GM20000 (cell line): ENCODE results near the gene CFAP46.
"Not testable (repeated sequence)": the region's sequence is repeated elsewhere in the genome, so short reads cannot be mapped to it uniquely, and the experiment has no call there.

Experiments used
- DNase-seq: peaks from one replicate; pipeline ENCODE4 v3.0.0; 2012; ENCODE audit warnings: low spot score
- TF ChIP-seq, protein P1 (sequence below): IDR thresholded peaks from 2 replicates; pipeline ENCODE4 v1.5.1; 2012; ENCODE audit warnings: mild to moderate bottlenecking, control low read depth; ENCODE audit errors: extremely low read depth, missing control alignments

Gene CFAP46

DNA sequence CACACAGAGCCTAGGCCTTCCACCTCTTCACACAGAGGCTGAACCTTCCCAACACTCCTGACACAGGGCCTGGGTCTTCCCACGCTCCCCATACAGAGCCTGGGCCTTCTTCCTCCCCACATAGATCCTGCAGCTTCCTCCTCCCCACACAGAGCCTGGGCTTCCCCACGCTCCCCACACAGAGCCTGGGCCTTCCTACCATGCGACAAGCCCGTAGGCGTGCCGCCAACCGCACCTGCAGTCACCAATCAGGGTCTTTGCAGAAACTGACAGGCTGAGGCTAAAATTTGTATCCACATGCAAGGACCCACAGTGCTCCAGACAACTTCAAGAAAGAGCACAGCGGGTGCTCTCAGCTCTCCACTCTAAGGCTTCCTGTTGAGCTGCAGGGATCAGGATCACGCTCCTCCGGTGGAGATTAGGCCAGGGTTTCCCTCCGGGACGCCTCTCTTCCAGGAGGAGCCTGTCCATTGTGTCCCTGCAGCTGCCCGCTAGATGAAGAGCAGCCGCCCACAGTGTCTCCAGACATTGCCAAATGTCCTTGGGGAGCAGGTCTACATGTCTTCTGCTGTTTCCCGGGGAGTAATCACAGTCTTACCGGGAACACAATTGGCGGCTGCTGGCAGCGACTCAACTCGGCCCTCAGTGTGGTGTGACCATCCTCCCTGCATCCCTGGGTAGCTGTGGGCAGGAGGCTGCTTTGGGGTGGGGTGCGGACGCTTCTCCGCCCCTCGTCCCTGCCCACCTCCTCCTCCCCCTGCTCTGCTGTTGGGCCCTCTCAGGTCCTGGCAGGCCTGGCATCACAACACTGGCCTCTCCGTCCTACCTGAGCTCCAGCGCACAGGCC lies 9.7 kb downstream of the CFAP46 start:
- DNase-seq = no peak
- TF ChIP-seq, protein P1, sequence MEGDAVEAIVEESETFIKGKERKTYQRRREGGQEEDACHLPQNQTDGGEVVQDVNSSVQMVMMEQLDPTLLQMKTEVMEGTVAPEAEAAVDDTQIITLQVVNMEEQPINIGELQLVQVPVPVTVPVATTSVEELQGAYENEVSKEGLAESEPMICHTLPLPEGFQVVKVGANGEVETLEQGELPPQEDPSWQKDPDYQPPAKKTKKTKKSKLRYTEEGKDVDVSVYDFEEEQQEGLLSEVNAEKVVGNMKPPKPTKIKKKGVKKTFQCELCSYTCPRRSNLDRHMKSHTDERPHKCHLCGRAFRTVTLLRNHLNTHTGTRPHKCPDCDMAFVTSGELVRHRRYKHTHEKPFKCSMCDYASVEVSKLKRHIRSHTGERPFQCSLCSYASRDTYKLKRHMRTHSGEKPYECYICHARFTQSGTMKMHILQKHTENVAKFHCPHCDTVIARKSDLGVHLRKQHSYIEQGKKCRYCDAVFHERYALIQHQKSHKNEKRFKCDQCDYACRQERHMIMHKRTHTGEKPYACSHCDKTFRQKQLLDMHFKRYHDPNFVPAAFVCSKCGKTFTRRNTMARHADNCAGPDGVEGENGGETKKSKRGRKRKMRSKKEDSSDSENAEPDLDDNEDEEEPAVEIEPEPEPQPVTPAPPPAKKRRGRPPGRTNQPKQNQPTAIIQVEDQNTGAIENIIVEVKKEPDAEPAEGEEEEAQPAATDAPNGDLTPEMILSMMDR = no peak

- DNase-seq = peak; percentile 28
Observed at GRCh38 chr10:132931258-132932250, 10.8 kb downstream of the CFAP46 start.

DNA sequence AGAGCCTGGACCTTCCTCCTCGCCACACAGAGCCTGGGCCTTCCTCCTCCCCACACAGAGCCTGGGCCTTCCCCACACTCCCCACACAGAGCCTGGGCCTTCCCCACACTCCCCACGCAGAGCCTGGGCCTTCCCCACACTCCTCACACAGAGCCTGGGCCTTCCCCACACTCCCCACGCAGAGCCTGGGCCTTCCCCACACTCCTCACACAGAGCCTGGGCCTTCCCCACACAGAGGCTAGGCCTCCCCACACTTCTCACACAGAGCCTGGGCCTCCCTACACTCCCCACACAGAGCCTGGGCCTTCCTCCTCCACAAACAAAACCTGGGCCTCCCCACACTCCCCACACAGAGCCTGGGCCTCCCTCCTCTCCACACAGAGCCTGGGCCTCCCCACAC lies 11.7 kb downstream of the CFAP46 start:
- DNase-seq = not testable (repeated sequence)

DNA sequence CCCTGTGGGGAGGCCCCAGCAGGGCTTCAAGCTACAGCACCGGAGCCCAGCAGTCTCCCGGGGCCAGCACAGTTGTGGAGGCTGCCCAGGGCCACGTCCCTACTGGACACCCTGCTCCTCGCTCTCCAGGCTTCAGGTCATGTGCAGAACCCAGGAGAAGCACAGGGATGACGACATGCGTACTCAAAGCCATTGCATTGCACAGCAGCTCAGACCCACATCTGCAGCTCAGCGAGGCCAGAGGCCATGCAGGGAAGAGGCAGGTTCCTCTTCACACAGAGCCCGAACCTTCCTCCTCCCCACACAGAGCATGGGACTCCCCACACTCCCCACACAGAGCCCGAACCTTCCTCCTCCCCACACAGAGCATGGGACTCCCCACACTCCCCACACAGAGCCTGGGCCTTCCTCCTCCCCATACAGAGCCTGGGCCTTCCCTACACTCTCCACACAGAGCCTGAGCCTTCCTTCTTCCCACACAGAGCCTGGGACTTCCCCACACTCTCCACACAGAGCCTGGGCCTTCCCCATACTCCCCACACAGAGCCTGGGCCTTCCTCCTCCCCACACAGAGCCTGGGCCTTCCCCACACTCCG lies 12.3 kb downstream of the CFAP46 start:
- DNase-seq = no peak
- TF ChIP-seq, protein P1 = no peak

DNA sequence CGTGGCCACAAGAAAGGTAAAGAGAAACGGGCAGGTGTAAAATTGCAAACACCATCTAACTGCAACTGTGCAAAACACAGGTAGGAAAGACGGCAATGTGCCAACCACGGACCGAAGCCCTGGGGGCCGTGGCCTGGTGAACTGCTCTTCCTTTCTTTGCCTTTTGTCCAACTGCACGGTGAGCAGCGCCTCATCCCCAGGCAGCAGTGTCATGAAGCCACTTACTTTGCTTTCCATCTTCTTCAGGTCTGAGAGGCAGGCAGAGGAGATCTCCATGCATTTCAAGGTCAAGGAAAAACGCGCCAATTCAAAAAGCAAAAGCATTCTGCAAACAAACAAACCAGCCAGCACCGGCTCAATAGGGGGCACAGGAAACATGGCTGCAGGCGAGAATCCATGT lies 12.9 kb downstream of the CFAP46 start:
- TF ChIP-seq, protein P1 = no peak
- DNase-seq = no peak

DNA sequence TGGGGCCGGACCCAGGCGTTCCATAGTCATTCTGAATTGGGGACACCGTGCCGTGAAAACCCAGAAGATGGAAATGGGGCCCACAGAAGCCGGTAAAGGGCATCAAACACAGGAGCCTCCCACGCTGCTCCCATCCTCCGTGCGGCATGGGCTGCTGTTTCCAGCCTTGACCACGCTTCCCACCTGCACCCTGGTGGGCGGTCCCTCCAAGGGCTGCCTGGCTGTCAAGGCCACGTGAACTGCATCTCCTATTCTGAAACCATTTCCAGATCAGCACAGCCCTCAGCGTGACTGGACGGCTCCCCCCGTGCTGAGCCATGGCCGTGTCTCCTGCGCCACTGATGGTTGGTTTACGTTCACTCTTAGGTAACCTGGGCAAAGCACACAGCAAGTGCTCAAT lies 14.1 kb downstream of the CFAP46 start:
- DNase-seq = no peak
- TF ChIP-seq, protein P1 = no peak

DNA sequence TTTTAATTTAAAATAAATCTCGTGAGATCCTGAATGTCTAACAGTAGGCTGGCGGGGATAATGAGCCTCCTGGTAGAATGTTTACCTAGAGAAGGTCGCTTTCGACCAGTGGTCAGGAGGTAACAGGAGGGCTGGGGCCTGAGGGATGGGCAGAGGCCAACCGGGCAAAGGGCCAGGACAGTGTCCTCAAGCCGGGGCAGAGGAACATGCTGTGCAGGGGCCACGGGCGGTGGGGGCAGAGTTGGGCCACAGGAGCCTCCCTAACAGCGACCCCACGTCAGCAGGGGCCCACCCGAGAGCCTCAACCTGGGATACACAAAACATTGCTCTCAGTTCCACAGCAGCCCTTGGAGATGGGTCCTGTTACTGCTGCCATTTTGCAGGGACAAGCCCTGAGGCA lies 14.5 kb downstream of the CFAP46 start:
- DNase-seq = no peak
- TF ChIP-seq, protein P1 = no peak
